Endothelial cell of umbilical vein (primary cell): ENCODE measurements around the gene KLHL13. TPM values are rescaled to one million over a fixed set of nuclear protein-coding genes. Genes with fewer than 3 reads are reported as not detected.

Experiments used
- BruUV-seq: library from RNA; stranded (reverse); fragments of 400-500 nt; replicated peaks from 2 replicates; lab custom pipeline; 2021; lab: Mats Ljungman, UMichigan
- CTCF ChIA-PET: fragments of 300-600, 350-600 bp; sonication (Branson Sonifier 250); formaldehyde crosslinking; loops from one replicate; lab custom pipeline; 2021; ENCODE audit warnings: antibody characterized with exemption, inconsistent platforms; lab: Charles Lee
- POLR2A ChIA-PET: fragments of 300-600, 350-600 bp; sonication (Branson Sonifier 250); formaldehyde crosslinking; loops from one replicate; lab custom pipeline; 2021; ENCODE audit warnings: antibody characterized with exemption, inconsistent platforms; lab: Charles Lee
- DNase-seq: peaks from one replicate; pipeline ENCODE4 v3.0.0-alpha.2; 2011; ENCODE audit warnings: low read depth, low spot score
- FAIRE-seq: peaks from 2 replicates; lab custom pipeline; 2011; peaks lifted over from hg19 to GRCh38; lab: Jason Lieb, UNC
- H2AFZ ChIP-seq: 2 replicates; pipeline ENCODE4 v1.6.0; 2012; ENCODE audit warnings: low read depth, low read length, control low read depth, inconsistent platforms
- H3K27ac ChIP-seq: 2 replicates; pipeline ENCODE4 v1.5.1; 2011; ENCODE audit warnings: low read depth, mild to moderate bottlenecking, control low read depth, low read length, moderate library complexity; ENCODE audit not compliant: insufficient read depth
- H3K27me3 ChIP-seq, 2 experiments: 2 replicates each; pipeline versions ENCODE4 v1.6.0 to v1.6.1; 2011; ENCODE audit warnings: low read length in 2 of 2, mixed read lengths in 1 of 2; ENCODE audit not compliant: control insufficient read depth in 2 of 2, insufficient read depth in 2 of 2
- H3K36me3 ChIP-seq, 2 experiments: 2 replicates in 1 of 2; 3 replicates in 1 of 2; pipeline ENCODE4 v1.5.1; 2011; ENCODE audit warnings: low read length in 2 of 2, mild to moderate bottlenecking in 1 of 2, moderate library complexity in 1 of 2; ENCODE audit not compliant: control insufficient read depth in 2 of 2, insufficient read depth in 2 of 2; ENCODE audit errors: extremely low read depth in 1 of 2
- H3K4me1 ChIP-seq: 3 replicates; pipeline ENCODE4 v1.5.1; 2011; ENCODE audit warnings: mild to moderate bottlenecking, low read length; ENCODE audit not compliant: control insufficient read depth, insufficient read depth; ENCODE audit errors: extremely low read depth
- H3K4me2 ChIP-seq: 2 replicates; pipeline ENCODE4 v1.6.1; 2011; ENCODE audit warnings: low read length, control low read depth, mixed read lengths; ENCODE audit not compliant: insufficient read depth
- H3K4me3 ChIP-seq, 3 experiments: fragments of 200-600 bp in 1 of 3; sonication (generic), shearing (Covaris generic) in 1 of 3; replicated peaks in 1 of 3; 2 replicates each; pipeline ENCODE4 v1.5.1; 2011 to 2016; ENCODE audit warnings: control low read depth in 3 of 3, low read length in 3 of 3, mild to moderate bottlenecking in 2 of 3, inconsistent platforms in 1 of 3, low read depth in 1 of 3, moderate library complexity in 1 of 3; ENCODE audit not compliant: insufficient read depth in 1 of 3
- H3K79me2 ChIP-seq: 2 replicates; pipeline ENCODE4 v1.6.0; 2012; ENCODE audit warnings: low read length, inconsistent platforms; ENCODE audit not compliant: control insufficient read depth, insufficient read depth
- H3K9ac ChIP-seq: replicated peaks from 2 replicates; pipeline ENCODE3; 2011; ENCODE audit warnings: low read length, control low read depth; ENCODE audit not compliant: insufficient read depth; ENCODE audit errors: extremely low read depth
- H3K9me1 ChIP-seq: replicated peaks from 3 replicates; pipeline ENCODE4 v1.6.0; 2011; ENCODE audit warnings: mild to moderate bottlenecking, low read length; ENCODE audit not compliant: control insufficient read depth, insufficient read depth; ENCODE audit errors: extremely low read depth
- H3K9me3 ChIP-seq: replicated peaks from 2 replicates; pipeline ENCODE4 v1.5.1; 2012; ENCODE audit warnings: low read length, inconsistent platforms; ENCODE audit not compliant: control insufficient read depth, insufficient read depth
- H4K20me1 ChIP-seq: replicated peaks from 2 replicates; pipeline ENCODE3; 2011; ENCODE audit warnings: mild to moderate bottlenecking, low read length; ENCODE audit not compliant: control insufficient read depth, insufficient read depth; ENCODE audit errors: extremely low read depth
- EZH2 ChIP-seq: IDR thresholded peaks from 2 replicates; pipeline ENCODE4 v1.6.1; 2012; ENCODE audit warnings: borderline replicate concordance, low read depth, mild to moderate bottlenecking, moderate library complexity, low read length, inconsistent platforms; ENCODE audit not compliant: severe bottlenecking
- FOS ChIP-seq: IDR thresholded peaks from 2 replicates; pipeline ENCODE4 v1.6.1; 2011; ENCODE audit warnings: mild to moderate bottlenecking, low read length, moderate library complexity, borderline replicate concordance; ENCODE audit not compliant: insufficient read depth
- GATA2 ChIP-seq: IDR thresholded peaks from 2 replicates; pipeline ENCODE4 v1.7.0; 2011; ENCODE audit warnings: low read depth, mild to moderate bottlenecking, moderate library complexity, mixed read lengths, low read length; ENCODE audit not compliant: insufficient read length, insufficient read depth
- JUN ChIP-seq: IDR thresholded peaks from 2 replicates; pipeline ENCODE4 v1.6.1; 2011; ENCODE audit warnings: borderline replicate concordance, low read depth; ENCODE audit not compliant: insufficient read length, insufficient read depth
- MYC ChIP-seq: IDR thresholded peaks from one replicate; pipeline ENCODE4 v1.6.1; 2011; ENCODE audit warnings: mild to moderate bottlenecking, low read depth, low read length
- POLR2A ChIP-seq: IDR thresholded peaks from 2 replicates; pipeline ENCODE4 v1.6.1; 2012; ENCODE audit warnings: low read depth, mild to moderate bottlenecking, control low read depth, low read length
- POLR2AphosphoS5 ChIP-seq: IDR thresholded peaks from 2 replicates; pipeline ENCODE4 v1.6.1; 2012; ENCODE audit warnings: low read depth, mild to moderate bottlenecking, control low read depth, low read length, moderate library complexity; ENCODE audit not compliant: insufficient read depth
- dilution Hi-C: fragments of 300-500 bp; cut with MboI; formaldehyde crosslinking; loops from one replicate; pipeline ENCODE4 v1.15.0; 2019; ENCODE audit warnings: low sequenced_read_pairs; ENCODE audit not compliant: extremely low pct_ligation_motif_present
- intact Hi-C: fragments of 100-400 bp; cut with micrococcal nuclease; formaldehyde crosslinking; loops from one replicate; pipeline ENCODE4 v1.10.0; 2022
- polyA plus RNA-seq, 4 experiments: library from polyadenylated mRNA; depleted of rRNA in 3 of 4; stranded (reverse) in 3 of 4; unstranded in 1 of 4; fragments of >200 nt; gene quantifications; 2 replicates each; pipeline versions ENCODE4 v1.2.1 to v1.2.3, GENCODE V29; 2011 to 2012; ENCODE audit warnings: missing spikeins in 1 of 4
- total RNA-seq: library from RNA; stranded (reverse); gene quantifications from 2 replicates; pipeline ENCODE4 v1.2.3, GENCODE V29; 2021
- TF ChIP-seq, protein P1 (sequence below), 2 donors: IDR thresholded peaks; 1 replicate in 1 of 2; 2 replicates in 1 of 2; pipeline ENCODE4 v1.5.1; 2011; ENCODE audit warnings: low read length in 2 of 2, mild to moderate bottlenecking in 2 of 2, moderate library complexity in 2 of 2, control low read depth in 1 of 2, inconsistent platforms in 1 of 2, low read depth in 1 of 2; ENCODE audit not compliant: insufficient read depth in 1 of 2; ENCODE audit errors: extremely low read depth in 1 of 2
- TF ChIP-seq, protein P2 (sequence below): IDR thresholded peaks from 2 replicates; pipeline ENCODE4 v1.6.1; 2011; ENCODE audit not compliant: insufficient read depth, insufficient read length

Gene KLHL13
- total and polyA plus RNA-seq, 2 donors (not counting 3 experiments of a cell fraction or from before 2014, with no cell fraction given), result 15.3 to 18.2 TPM

DNA sequence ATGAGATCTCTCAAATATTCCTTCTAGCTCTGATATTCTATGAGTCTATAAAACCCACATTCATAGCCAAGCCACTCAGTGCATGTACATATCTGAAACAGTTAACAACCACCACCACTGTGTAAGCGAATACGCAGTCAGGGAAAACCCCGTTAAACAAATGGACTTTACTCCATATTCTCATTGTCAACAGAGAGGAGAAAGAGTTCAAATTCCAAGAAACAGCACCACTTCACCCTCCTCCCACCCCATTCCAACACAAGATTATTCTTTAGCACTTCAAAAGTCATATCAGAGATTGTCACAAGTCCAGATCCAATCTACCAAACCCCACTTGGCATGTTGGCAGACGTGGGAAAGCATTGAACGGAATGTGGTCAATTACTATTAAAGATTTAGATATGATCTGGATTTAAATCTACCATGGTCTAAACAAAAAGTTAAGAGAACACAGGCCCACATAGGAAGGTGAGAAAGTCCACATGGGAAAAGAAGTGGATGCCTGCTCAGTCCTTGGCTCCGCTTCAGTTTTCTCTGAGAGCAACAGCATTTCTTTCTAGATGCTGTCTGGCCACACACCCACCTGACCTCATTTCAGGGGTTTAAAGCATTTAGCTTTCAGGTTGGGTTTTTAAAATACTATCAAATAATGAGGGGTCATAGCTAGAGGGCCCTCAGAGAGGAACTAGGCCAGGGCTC, 39.8 kb upstream of the KLHL13 start:
- FAIRE-seq, result no peak
- no TSS peak for BruUV-seq
- Histone ChIP-seq H3K4me2 (no peak overlapping the region), H3K4me3 (no peak overlapping the region), H3K9me3 (no peaks in the 10 kb centered on the region), H3K9ac (no peak overlapping the region), H3K36me3 (no peaks in the 10 kb centered on the region), H2AFZ (no peak overlapping the region), H3K27ac (no peak overlapping the region), H4K20me1 (no peaks in the 10 kb centered on the region), H3K27me3 (no peaks in the 10 kb centered on the region), H3K9me1 (no peaks in the 10 kb centered on the region), H3K4me1 (no peaks in the 10 kb centered on the region), H3K79me2 (no peaks in the 10 kb centered on the region)
- no peak for DNase-seq
- ChIA-PET POLR2A (no interaction called here), CTCF (no interaction called here)
- TF ChIP-seq EZH2, result no peak
- intact Hi-C loops (no loop called here), dilution Hi-C loops (no loop called here)

DNA sequence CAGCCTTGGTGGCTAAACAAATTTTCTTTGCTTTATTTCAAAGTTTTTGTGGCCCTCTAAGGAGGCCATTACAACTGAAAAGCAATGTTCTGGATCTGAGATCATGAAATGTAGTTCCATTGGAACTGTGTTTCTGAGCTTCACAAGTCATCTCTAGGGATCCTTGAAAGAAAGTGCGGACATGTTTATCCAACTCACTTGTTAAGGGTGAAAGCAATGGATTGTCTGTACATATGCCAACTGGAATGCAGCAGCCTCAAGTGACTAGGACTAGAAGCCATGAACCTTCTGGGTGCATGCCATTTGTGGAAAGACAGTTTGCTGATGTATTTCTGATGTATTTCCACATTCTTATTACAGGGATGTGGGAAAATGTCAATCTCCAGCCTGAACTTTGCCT, 36.7 kb upstream of the KLHL13 start:
- no peak overlapping the region for H3K27ac ChIP-seq
- CTCF ChIA-PET, result no interaction called here
- BruUV-seq, result no TSS peak
- H3K79me2 ChIP-seq, result no peaks in the 10 kb centered on the region
- H3K9me1 ChIP-seq, result no peaks in the 10 kb centered on the region
- TF ChIP-seq FOS (no peak), JUN (no peak), MYC (no peak), POLR2A (no peak), EZH2 (no peak), POLR2AphosphoS5 (no peak), GATA2 (no peak)
- TF ChIP-seq, protein P1, sequence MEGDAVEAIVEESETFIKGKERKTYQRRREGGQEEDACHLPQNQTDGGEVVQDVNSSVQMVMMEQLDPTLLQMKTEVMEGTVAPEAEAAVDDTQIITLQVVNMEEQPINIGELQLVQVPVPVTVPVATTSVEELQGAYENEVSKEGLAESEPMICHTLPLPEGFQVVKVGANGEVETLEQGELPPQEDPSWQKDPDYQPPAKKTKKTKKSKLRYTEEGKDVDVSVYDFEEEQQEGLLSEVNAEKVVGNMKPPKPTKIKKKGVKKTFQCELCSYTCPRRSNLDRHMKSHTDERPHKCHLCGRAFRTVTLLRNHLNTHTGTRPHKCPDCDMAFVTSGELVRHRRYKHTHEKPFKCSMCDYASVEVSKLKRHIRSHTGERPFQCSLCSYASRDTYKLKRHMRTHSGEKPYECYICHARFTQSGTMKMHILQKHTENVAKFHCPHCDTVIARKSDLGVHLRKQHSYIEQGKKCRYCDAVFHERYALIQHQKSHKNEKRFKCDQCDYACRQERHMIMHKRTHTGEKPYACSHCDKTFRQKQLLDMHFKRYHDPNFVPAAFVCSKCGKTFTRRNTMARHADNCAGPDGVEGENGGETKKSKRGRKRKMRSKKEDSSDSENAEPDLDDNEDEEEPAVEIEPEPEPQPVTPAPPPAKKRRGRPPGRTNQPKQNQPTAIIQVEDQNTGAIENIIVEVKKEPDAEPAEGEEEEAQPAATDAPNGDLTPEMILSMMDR (IDR thresholded peaks at IDR 0.05; ENCODE audit: extremely low read depth in 1 of 2, insufficient read depth in 1 of 2, low read depth in 1 of 2, low read length in 2 of 2), result no peak
- TF ChIP-seq, protein P2, sequence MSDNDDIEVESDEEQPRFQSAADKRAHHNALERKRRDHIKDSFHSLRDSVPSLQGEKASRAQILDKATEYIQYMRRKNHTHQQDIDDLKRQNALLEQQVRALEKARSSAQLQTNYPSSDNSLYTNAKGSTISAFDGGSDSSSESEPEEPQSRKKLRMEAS, result no peak
- no peaks in the 10 kb centered on the region for H3K4me1 ChIP-seq
- H3K9me3 ChIP-seq, result no peaks in the 10 kb centered on the region
- no peak overlapping the region for H2AFZ ChIP-seq
- no peaks in the 10 kb centered on the region for H3K27me3 ChIP-seq
- H3K36me3 ChIP-seq, result no peaks in the 10 kb centered on the region
- DNase-seq (peak; percentile 31), FAIRE-seq (no peak)
- POLR2A ChIA-PET, result no interaction called here
- no peak overlapping the region for H3K9ac ChIP-seq
- no peak overlapping the region for H3K4me2 ChIP-seq
- intact Hi-C loops, result no loop called here
- dilution Hi-C loops, result no loop called here
- H3K4me3 ChIP-seq, result no peak overlapping the region
- no peaks in the 10 kb centered on the region for H4K20me1 ChIP-seq
